Measurements from ENCODE around the gene HIF1A. TPM values are rescaled to one million over a fixed set of nuclear protein-coding genes. Genes with fewer than 3 reads are reported as not detected.

Gene HIF1A
- total RNA-seq, result 611 and 816 TPM in 2 replicates

- peak; percentile 23 for TF ChIP-seq CTCF (IDR thresholded peaks at IDR 0.05; ENCODE audit: extremely low read depth, low read depth, low read length)
- Histone ChIP-seq H3K79me2 (ENCODE audit: insufficient read depth, low read length) (peaks cover 50% of the 10 kb centered on the region), H3K4me3 (ENCODE audit: insufficient read depth, low read length) (peak within 1 kb of the TSS; percentile 98), H3K27ac (ENCODE audit: low read depth, low read length) (peak within 1 kb of the TSS; percentile 91), H2AFZ (ENCODE audit: low read length) (peak within 1 kb of the TSS; percentile 60), H4K20me1 (ENCODE audit: insufficient read depth, low read length) (peaks cover 28% of the 10 kb centered on the region), H3K27me3 (ENCODE audit: insufficient read depth, low read length) (no peaks in the 10 kb centered on the region), H3K4me2 (ENCODE audit: insufficient read depth, low read length) (peak within 1 kb of the TSS; percentile 88), H3K4me1 (ENCODE audit: insufficient read depth, low read length) (peaks cover 21% of the 10 kb centered on the region), H3K9me3 (ENCODE audit: low read depth, low read length) (no peaks in the 10 kb centered on the region), H3K36me3 (ENCODE audit: insufficient read depth, low read length) (peaks cover 3% of the 10 kb centered on the region)
- peak; percentile 98 for DNase-seq (ENCODE audit: insufficient read length, low spot score, missing footprints)
Observed at GRCh38 chr14:61694830-61695694, at the start of gene HIF1A. HIF1A (plus strand) TSS chr14:61695513; CDS start chr14:61695805, 292 bp downstream.

GRCh38 chr14:61646366-61647116 lies 48.8 kb upstream of the HIF1A start:
- Histone ChIP-seq H3K27ac (ENCODE audit: low read depth, low read length) (no peak overlapping the region), H3K27me3 (ENCODE audit: insufficient read depth, low read length) (no peaks in the 10 kb centered on the region), H3K9me3 (ENCODE audit: low read depth, low read length) (no peaks in the 10 kb centered on the region), H3K36me3 (ENCODE audit: insufficient read depth, low read length) (no peaks in the 10 kb centered on the region), H2AFZ (ENCODE audit: low read length) (no peak overlapping the region), H4K20me1 (ENCODE audit: insufficient read depth, low read length) (no peaks in the 10 kb centered on the region), H3K4me2 (ENCODE audit: insufficient read depth, low read length) (no peak overlapping the region), H3K4me3 (ENCODE audit: insufficient read depth, low read length) (no peak overlapping the region), H3K79me2 (ENCODE audit: insufficient read depth, low read length) (no peaks in the 10 kb centered on the region), H3K4me1 (ENCODE audit: insufficient read depth, low read length) (peaks cover 23% of the 10 kb centered on the region)
- no peak for DNase-seq (ENCODE audit: insufficient read length, low spot score, missing footprints)
- TF ChIP-seq CTCF (IDR thresholded peaks at IDR 0.05; ENCODE audit: extremely low read depth, low read depth, low read length), result no peak

GRCh38 chr14:61647704-61648103 lies 47.6 kb upstream of the HIF1A start:
- H4K20me1 ChIP-seq (ENCODE audit: insufficient read depth, low read length), result no peaks in the 10 kb centered on the region

More at GRCh38 chr14:61647704-61648103, 47.6 kb upstream of the HIF1A start:
- H3K9me3 ChIP-seq (ENCODE audit: low read depth, low read length), result no peaks in the 10 kb centered on the region
- H3K27ac ChIP-seq (ENCODE audit: low read depth, low read length), result no peak overlapping the region
- H3K79me2 ChIP-seq (ENCODE audit: insufficient read depth, low read length), result no peaks in the 10 kb centered on the region
- H3K27me3 ChIP-seq (ENCODE audit: insufficient read depth, low read length), result no peaks in the 10 kb centered on the region
- H3K4me2 ChIP-seq (ENCODE audit: insufficient read depth, low read length), result no peak overlapping the region
- H2AFZ ChIP-seq (ENCODE audit: low read length), result no peak overlapping the region
- no peak for TF ChIP-seq CTCF (IDR thresholded peaks at IDR 0.05; ENCODE audit: extremely low read depth, low read depth, low read length)
- no peak overlapping the region for H3K4me3 ChIP-seq (ENCODE audit: insufficient read depth, low read length)
- DNase-seq (ENCODE audit: insufficient read length, low spot score, missing footprints), result no peak
- peaks cover 21% of the 10 kb centered on the region for H3K4me1 ChIP-seq (ENCODE audit: insufficient read depth, low read length)
- no peaks in the 10 kb centered on the region for H3K36me3 ChIP-seq (ENCODE audit: insufficient read depth, low read length)
